SJCRH30 (cell line): Measurements from ENCODE around the gene PIK3C3. TPM values are rescaled to one million over a fixed set of nuclear protein-coding genes. Genes with fewer than 3 reads are reported as not detected.
"Not testable (repeated sequence)": the region's sequence is repeated elsewhere in the genome, so short reads cannot be mapped to it uniquely, and the experiment has no call there.

Source experiments
- DNase-seq, 2 experiments: peaks; one replicate each; pipeline ENCODE4 v3.0.0-alpha.2; 2015 to 2020
- H3K27ac ChIP-seq: fragments of 250-450 bp; sonication (Bioruptor Pico); 2 replicates; pipeline ENCODE4 v1.5.1; 2020; ENCODE audit warnings: mild to moderate bottlenecking, moderate library complexity
- H3K27me3 ChIP-seq: fragments of 250-450 bp; sonication (Bioruptor Pico); 2 replicates; pipeline ENCODE4 v1.5.1; 2020; ENCODE audit warnings: mild to moderate bottlenecking, moderate library complexity
- H3K36me3 ChIP-seq: fragments of 250-450 bp; sonication (Bioruptor Pico); 2 replicates; pipeline ENCODE4 v1.5.1; 2020; ENCODE audit warnings: mild to moderate bottlenecking, moderate library complexity
- H3K4me1 ChIP-seq: fragments of 250-450 bp; sonication (Bioruptor Pico); 2 replicates; pipeline ENCODE4 v1.5.1; 2020; ENCODE audit warnings: mild to moderate bottlenecking, moderate library complexity
- H3K4me3 ChIP-seq: fragments of 250-450 bp; sonication (Bioruptor Pico); 2 replicates; pipeline ENCODE4 v1.5.1; 2020; ENCODE audit warnings: mild to moderate bottlenecking, moderate library complexity
- H3K9me3 ChIP-seq: fragments of 250-450 bp; sonication (Bioruptor Pico); replicated peaks from 2 replicates; pipeline ENCODE4 v1.5.1; 2020; ENCODE audit warnings: mild to moderate bottlenecking, moderate library complexity
- total RNA-seq: library from RNA; depleted of rRNA; stranded (reverse); fragments of >200 nt; shearing (Covaris generic); gene quantifications from 2 replicates; pipeline ENCODE4 v1.2.3, GENCODE V29; 2014

The PIK3C3 gene
- total RNA-seq, 1 experiment from 2014 or later, result 33.5 TPM

DNA sequence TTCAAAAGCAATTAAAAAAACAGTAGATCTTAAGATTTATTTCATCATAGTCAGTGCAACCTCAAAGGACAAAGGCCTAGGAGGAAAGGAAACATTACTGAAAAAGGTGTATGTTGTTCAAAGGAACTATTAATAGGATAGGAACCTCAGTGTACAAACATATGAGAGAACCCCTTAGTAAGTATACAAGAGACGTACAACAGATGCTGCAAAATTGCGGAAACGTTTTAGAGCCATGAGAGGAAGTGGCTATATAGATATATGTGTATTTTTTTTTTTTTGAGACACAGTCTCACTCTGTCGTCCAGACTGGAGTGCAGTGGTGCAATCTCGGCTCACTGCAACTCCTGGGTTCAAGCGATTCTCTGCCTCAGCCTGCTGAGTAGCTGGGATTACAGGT lies 22.2 kb downstream of the PIK3C3 start:
- no peak for DNase-seq
- Histone ChIP-seq H3K27ac (no peak overlapping the region), H3K27me3 (no peaks in the 10 kb centered on the region), H3K4me1 (no peaks in the 10 kb centered on the region), H3K36me3 (peaks cover 5% of the 10 kb centered on the region), H3K4me3 (no peak overlapping the region), H3K9me3 (no peaks in the 10 kb centered on the region)

DNA sequence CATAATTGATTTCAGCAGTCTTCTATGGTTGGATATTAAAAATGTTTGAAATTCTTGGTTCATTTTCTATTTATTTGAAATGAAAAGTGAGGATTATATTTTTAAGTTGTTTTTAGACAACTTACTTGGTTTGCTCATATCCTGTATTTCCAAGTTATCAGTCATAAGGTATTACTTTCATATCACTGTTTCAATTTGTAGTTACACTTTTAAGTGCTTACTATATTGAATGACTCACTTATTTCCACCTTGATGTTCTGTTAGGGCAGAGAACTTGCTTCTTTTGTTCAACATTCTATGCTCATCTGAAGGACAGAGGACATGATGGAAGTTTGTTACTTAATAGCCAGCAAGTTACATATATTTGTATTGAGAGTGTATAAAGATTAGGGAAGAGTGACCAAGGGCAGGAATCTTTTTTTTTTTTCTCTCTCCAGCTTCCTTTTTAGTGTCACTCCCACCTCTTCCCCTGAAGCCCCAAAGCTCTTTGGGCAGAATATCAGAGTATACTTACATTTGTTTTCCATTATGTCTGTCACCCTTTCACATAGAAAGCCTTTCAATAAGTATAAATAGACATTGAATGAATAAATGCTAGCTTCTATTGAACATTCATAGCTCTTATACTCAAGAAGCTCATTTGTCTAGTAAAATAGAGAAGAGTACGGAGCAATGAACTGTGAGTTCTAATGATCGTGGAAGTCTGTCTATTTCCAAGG lies 28.1 kb downstream of the PIK3C3 start:
- no peaks in the 10 kb centered on the region for H3K27me3 ChIP-seq
- no peaks in the 10 kb centered on the region for H3K36me3 ChIP-seq
- no peaks in the 10 kb centered on the region for H3K4me1 ChIP-seq
- no peaks in the 10 kb centered on the region for H3K9me3 ChIP-seq
- no peak for DNase-seq
- H3K4me3 ChIP-seq, result no peak overlapping the region
- no peak overlapping the region for H3K27ac ChIP-seq

DNA sequence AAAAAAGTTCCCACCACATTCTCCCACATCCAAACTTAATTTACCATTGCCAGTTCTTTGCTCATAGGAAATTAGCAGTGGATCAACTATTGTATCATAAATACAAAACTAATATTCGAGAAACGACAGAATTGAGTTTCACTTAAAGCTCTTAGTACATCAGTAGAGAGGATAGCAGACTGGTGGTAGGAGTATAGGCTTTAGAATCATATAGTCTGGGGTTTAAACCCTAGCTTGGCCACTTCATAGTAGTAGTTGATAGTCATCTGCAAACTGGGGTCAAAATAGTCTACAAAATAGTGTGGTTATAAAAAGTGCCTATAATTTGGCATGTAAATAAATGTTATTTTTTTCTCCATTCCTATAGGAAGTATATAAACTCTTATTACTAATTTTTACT lies 30.9 kb downstream of the PIK3C3 start:
- DNase-seq, result no peak
- Histone ChIP-seq H3K9me3 (no peaks in the 10 kb centered on the region), H3K36me3 (no peaks in the 10 kb centered on the region)

DNA sequence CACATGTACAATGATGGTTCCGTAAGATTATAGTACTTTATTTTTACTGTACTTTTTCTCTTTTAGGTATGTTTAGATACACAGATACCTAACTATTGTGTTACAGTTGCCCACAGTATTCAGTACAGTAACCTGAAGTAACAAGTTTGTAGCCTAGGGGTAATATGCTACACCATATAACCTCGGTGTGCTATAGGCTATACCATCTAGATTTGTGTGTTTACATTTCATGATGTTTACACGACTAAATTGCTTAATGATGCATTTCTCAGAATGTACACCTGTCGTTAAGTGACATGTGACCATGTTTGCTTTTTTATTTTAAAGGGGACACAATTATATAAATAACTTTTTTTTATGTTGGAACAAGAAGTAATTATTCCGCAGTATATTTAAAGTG lies 34.5 kb downstream of the PIK3C3 start:
- Histone ChIP-seq H3K36me3 (no peaks in the 10 kb centered on the region), H3K27me3 (no peaks in the 10 kb centered on the region), H3K27ac (no peak overlapping the region), H3K9me3 (no peaks in the 10 kb centered on the region), H3K4me1 (no peaks in the 10 kb centered on the region), H3K4me3 (no peak overlapping the region)
- no peak for DNase-seq

More for the DNA sequence above, 30.9 kb downstream of the PIK3C3 start:
- Histone ChIP-seq H3K4me3 (no peak overlapping the region), H3K4me1 (no peaks in the 10 kb centered on the region), H3K27ac (no peak overlapping the region), H3K27me3 (no peaks in the 10 kb centered on the region)

DNA sequence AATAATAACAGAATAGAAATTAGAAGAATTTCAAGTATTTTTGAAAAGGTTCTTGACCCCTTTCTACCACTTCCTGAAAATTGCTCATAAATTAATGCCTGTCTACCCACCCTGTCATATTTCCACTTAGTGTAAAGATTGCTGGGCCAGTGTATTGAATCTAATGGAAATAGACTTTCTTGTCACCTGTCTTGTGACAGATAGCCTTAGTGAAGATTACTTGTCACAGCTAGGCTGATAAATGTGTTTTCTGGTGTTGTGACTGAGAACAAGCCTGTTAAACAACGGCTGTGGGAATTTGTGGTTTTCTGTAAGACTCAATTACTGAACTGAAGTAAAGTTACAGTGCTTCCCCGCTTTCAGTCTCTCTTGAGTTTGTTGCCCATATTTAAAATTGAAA lies 37.0 kb downstream of the PIK3C3 start:
- H3K9me3 ChIP-seq, result no peaks in the 10 kb centered on the region
- H3K27me3 ChIP-seq, result no peaks in the 10 kb centered on the region
- no peaks in the 10 kb centered on the region for H3K4me1 ChIP-seq
- H3K36me3 ChIP-seq, result peaks cover 3% of the 10 kb centered on the region; the same call in 1 of the 2 replicates
- no peak for DNase-seq
- H3K4me3 ChIP-seq, result no peak overlapping the region
- no peak overlapping the region for H3K27ac ChIP-seq

DNA sequence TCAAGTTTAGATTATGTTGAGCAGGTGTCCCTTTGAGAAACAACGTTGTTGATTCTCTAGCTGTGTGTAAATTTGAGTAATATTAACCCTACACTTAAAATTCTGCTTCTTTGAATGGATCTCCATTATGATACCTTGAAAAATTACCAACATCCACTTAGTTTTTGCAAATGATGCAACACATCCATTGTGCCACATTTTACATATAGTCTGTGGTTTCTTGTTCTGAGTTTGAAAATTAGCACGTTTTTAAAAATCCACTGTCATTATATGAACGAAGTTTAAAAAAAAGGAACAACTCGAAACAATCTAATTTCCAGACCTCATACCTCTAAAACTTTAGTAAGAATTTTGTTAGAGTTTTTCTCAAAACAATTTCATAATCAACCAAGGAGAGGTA lies 37.7 kb downstream of the PIK3C3 start:
- H3K36me3 ChIP-seq, result peaks cover 3% of the 10 kb centered on the region; the same call in 1 of the 2 replicates
- no peaks in the 10 kb centered on the region for H3K4me1 ChIP-seq
- no peak overlapping the region for H3K27ac ChIP-seq
- H3K9me3 ChIP-seq, result no peaks in the 10 kb centered on the region
- no peak for DNase-seq
- H3K4me3 ChIP-seq, result no peak overlapping the region
- no peaks in the 10 kb centered on the region for H3K27me3 ChIP-seq

DNA sequence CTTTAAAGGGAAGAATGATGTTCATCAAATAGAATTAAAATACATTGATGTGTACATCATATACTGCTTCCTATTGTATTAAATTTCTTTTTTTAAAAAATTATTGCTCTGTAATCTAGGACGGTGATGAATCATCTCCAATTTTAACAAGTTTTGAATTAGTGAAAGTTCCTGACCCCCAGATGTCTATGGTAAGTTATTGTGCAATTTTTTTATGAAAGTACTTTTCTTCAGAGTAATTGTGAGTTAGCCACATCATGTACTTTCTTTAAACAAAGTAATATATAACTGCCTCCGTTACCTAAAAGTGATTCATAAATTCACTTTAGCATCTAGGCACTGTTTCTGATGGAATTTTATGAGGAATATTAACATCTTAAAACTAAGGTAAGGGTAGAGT lies 38.1 kb downstream of the PIK3C3 start:
- H3K27me3 ChIP-seq, result no peaks in the 10 kb centered on the region
- H3K4me1 ChIP-seq, result no peaks in the 10 kb centered on the region
- no peak for DNase-seq
- no peak overlapping the region for H3K4me3 ChIP-seq
- peaks cover 3% of the 10 kb centered on the region; the same call in 1 of the 2 replicates for H3K36me3 ChIP-seq
- no peak overlapping the region for H3K27ac ChIP-seq
- H3K9me3 ChIP-seq, result no peaks in the 10 kb centered on the region

DNA sequence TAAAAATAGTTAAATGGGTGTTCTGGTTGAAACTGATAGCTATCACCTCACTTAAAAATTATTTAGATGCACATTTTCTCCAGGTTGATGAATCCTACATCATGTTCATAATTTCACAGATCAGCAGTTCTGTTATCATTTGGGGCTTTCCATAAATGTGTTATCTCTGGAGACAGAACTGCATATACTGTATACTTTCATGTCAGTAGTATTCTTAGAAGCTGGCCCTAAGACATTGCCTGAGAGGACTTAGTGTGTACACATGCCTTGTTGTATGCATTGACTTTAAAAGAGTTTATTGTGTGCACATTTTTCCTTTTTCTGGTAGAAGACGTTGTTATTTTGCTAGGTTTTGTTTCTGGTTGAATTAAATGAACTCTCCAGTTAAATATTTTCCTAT lies 41.0 kb downstream of the PIK3C3 start:
- Histone ChIP-seq H3K27ac (no peak overlapping the region), H3K9me3 (no peaks in the 10 kb centered on the region), H3K4me1 (no peaks in the 10 kb centered on the region), H3K4me3 (no peak overlapping the region), H3K36me3 (peaks cover 5% of the 10 kb centered on the region), H3K27me3 (no peaks in the 10 kb centered on the region)
- no peak for DNase-seq

DNA sequence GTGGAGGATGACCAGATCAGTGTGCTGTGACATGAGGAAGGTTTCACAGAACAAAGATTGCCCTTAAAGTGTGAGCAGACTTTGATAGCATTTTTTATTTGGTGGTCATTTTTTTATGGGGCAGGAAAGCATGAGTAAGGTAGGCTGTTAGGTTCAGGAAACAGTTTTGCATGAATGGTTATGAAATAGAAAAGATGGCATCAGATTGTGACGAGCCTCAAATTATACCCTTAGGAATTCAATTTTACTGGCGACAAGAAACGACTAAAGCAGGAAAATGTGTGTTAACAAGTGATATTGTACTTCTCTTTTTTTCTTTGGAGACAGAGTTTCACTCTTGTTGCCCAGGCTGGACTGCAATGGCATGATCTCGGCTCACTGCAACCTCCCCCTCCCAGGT lies 44.7 kb downstream of the PIK3C3 start:
- Histone ChIP-seq H3K27me3 (no peaks in the 10 kb centered on the region), H3K4me1 (no peaks in the 10 kb centered on the region; the same call in 1 of the 2 replicates), H3K9me3 (no peaks in the 10 kb centered on the region), H3K36me3 (peaks cover 5% of the 10 kb centered on the region), H3K4me3 (no peak overlapping the region), H3K27ac (no peak overlapping the region)
- DNase-seq, result no peak

DNA sequence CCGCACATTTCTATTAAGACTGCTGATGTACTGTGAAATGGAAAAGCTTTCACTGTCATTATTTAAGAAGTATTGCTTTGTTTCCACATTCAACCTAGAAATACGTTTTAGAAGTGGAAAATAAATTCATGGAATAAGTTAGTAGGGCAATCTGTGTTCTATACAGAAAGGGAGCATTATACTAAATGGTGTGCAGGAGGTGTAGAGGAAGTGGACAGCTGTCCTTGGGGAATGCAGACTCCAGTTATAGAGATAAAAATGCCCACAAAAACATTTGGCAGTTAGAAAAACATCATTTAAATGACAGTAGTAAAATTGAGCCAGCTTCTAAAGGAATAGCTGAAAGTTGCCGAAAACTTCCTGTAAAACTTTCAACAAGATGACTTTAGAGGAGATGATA lies 46.8 kb downstream of the PIK3C3 start:
- Histone ChIP-seq H3K4me3 (no peak overlapping the region), H3K4me1 (no peaks in the 10 kb centered on the region; the same call in 1 of the 2 replicates), H3K9me3 (no peaks in the 10 kb centered on the region), H3K36me3 (peaks cover 2% of the 10 kb centered on the region; the same call in 1 of the 2 replicates), H3K27ac (no peak overlapping the region), H3K27me3 (no peaks in the 10 kb centered on the region)
- peak in 1 of 2 experiments; percentile 0 for DNase-seq

DNA sequence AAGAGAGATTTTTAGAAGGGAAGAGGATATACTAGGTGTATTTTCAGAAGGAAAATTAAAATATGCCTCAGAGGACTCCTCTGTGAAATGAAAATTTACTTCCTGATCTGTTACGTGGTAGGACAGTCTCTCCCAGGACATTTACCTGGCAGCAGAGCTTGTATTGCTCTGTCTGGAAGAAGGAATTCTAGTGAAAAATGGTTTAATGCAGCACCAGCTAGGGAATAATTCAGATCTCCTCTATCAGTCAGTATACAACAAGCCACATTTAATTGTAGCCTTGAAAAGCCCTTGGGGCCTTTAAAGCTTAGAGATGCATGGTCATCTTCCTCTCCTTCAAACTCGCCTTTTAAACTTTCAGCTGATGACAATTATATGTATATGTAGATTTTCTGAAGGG lies 49.6 kb downstream of the PIK3C3 start:
- H3K9me3 ChIP-seq, result no peaks in the 10 kb centered on the region
- no peak overlapping the region for H3K4me3 ChIP-seq
- DNase-seq, result no peak
- H3K36me3 ChIP-seq, result no peaks in the 10 kb centered on the region; the same call in 1 of the 2 replicates
- H3K4me1 ChIP-seq, result no peaks in the 10 kb centered on the region; the same call in 1 of the 2 replicates
- H3K27ac ChIP-seq, result no peak overlapping the region
- no peaks in the 10 kb centered on the region for H3K27me3 ChIP-seq

DNA sequence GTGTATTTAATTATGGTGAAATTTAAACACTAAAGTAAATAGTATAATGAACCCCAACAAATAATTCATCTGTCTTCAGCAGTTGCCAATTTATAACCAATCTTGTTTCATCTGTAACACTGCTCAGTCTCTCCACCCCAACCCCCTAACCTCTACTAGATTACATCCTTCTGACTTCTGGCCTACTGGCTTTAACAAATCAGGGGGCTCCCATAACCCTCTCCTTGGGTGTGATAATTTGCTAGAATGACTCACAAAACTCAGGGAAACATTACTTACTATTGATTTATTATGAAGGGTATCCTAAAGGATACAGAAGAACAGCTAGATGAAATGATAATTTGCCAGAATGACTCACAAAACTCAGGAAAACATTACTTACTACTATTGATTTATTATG lies 50.7 kb downstream of the PIK3C3 start:
- Histone ChIP-seq H3K36me3 (no peaks in the 10 kb centered on the region; the same call in 1 of the 2 replicates), H3K9me3 (no peaks in the 10 kb centered on the region), H3K27ac (no peak overlapping the region), H3K4me3 (no peak overlapping the region), H3K4me1 (no peaks in the 10 kb centered on the region; the same call in 1 of the 2 replicates), H3K27me3 (no peaks in the 10 kb centered on the region)
- no peak for DNase-seq

DNA sequence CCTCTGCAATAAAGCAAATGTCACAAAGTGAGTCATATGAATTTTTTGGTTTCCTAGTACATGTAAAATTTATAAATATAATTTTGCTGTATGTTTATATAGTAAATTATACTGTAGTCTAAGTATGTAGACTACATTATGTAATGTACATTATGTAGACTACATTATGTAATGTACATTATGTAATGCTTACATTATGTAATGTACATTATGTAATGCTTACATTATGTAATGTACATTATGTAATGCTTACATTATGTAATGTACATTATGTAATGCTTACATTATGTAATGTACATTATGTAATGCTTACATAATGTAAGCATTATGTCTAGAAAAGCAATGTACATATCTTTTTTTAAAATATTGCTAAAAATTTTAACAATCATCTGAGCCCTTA lies 54.4 kb downstream of the PIK3C3 start:
- not testable (repeated sequence) for H3K36me3 ChIP-seq, H3K4me3 ChIP-seq, H3K4me1 ChIP-seq, DNase-seq, H3K27ac ChIP-seq, H3K27me3 ChIP-seq, H3K9me3 ChIP-seq

DNA sequence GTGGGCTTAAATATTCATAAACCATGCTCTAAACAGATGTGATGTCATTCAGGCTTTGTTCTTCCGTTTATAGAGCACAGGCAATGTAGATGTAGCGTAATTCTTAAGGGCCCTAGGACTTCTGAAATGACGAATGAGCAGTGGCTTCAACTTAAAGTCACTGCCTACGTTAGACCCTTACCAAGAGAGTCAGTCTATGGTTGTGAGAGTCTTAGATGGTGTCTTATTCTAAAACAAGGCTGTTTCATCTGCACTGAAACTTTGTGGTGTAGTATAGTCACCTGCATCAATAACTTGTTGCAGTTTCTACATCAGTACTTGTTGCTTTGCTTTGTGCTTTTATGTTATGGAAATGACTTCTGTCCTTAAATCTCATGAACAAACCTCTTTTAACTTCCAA lies 56.0 kb downstream of the PIK3C3 start:
- H3K36me3 ChIP-seq, result no peaks in the 10 kb centered on the region; the same call in 1 of the 2 replicates

DNA sequence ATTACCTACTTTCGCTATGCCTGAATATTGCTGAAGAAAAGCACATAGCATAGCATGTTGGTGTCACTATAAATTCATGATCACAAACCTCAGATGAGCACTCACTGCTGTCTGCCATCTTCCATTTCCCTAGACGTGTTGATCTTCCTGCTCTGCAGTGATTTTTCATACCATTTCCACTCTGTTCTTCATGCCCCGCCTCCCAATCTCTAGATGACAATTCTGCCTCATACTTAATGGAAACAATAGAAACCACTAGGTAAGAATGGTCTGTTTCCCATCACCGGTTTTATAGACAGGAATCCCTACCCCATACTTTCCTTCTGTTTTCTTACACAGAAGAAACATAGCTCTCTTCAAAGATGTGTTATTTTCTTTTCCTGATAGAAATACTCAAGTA lies 63.8 kb downstream of the PIK3C3 start:
- no peak for DNase-seq
- Histone ChIP-seq H3K36me3 (peaks cover 4% of the 10 kb centered on the region; the same call in 1 of the 2 replicates), H3K4me1 (no peaks in the 10 kb centered on the region), H3K9me3 (no peaks in the 10 kb centered on the region), H3K4me3 (no peak overlapping the region), H3K27ac (no peak overlapping the region), H3K27me3 (no peaks in the 10 kb centered on the region)

More for the DNA sequence above, 56.0 kb downstream of the PIK3C3 start:
- no peak for DNase-seq
- H3K27me3 ChIP-seq, result no peaks in the 10 kb centered on the region
- H3K4me3 ChIP-seq, result no peak overlapping the region
- H3K27ac ChIP-seq, result no peak overlapping the region
- no peaks in the 10 kb centered on the region for H3K4me1 ChIP-seq
- no peaks in the 10 kb centered on the region for H3K9me3 ChIP-seq

DNA sequence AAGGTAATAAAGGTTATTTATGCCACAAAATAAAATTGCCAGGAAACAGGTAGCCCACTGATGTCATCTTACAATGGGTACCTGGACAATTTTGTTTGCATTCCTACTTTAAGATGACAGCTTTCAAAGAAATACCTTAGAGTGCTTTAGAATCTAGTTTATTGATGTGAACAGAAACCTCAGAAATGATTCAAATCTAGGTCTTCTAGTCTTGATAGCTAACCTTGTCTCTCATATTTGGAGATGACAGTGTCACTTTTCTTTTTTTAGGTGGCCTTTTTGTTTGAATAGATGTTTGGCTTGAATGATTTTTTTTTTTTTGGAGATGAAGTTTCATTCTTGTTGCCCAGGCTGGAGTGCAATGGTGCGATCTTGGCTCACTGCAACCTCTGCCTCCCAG lies 69.1 kb downstream of the PIK3C3 start:
- Histone ChIP-seq H3K27ac (no peak overlapping the region), H3K4me3 (no peak overlapping the region), H3K4me1 (no peaks in the 10 kb centered on the region), H3K36me3 (peaks cover 4% of the 10 kb centered on the region; the same call in 1 of the 2 replicates), H3K27me3 (no peaks in the 10 kb centered on the region), H3K9me3 (no peaks in the 10 kb centered on the region)
- DNase-seq, result no peak
